HEK293T (cell line): ENCODE results near the gene ZDHHC14.

Source experiments
- CTBP1 ChIP-seq: fragments of 450-650 bp; IDR thresholded peaks from 2 replicates; pipeline ENCODE4 v1.6.1; 2016; ENCODE audit warnings: borderline replicate concordance
- ELF4 ChIP-seq: fragments of 450-650 bp; IDR thresholded peaks from 2 replicates; pipeline ENCODE4 v1.6.1; 2017; ENCODE audit warnings: antibody characterized with exemption
- FOXM1 ChIP-seq: fragments of 450-650 bp; IDR thresholded peaks from 2 replicates; pipeline ENCODE4 v1.6.1; 2017; ENCODE audit warnings: mild to moderate bottlenecking, borderline replicate concordance
- NFRKB ChIP-seq: fragments of 450-650 bp; IDR thresholded peaks from 2 replicates; pipeline ENCODE4 v1.6.1; 2016; ENCODE audit warnings: mild to moderate bottlenecking, moderate library complexity
- SP1 ChIP-seq: fragments of 450-650 bp; IDR thresholded peaks from 2 replicates; pipeline ENCODE4 v1.6.1; 2017
- SUZ12 ChIP-seq: fragments of 450-650 bp; IDR thresholded peaks from 2 replicates; pipeline ENCODE4 v1.6.1; 2016; ENCODE audit warnings: mild to moderate bottlenecking
- ZNF384 ChIP-seq: fragments of 450-650 bp; IDR thresholded peaks from 2 replicates; pipeline ENCODE4 v1.6.1; 2016
- TF ChIP-seq, protein P1 (sequence below): fragments of 450-650 bp; IDR thresholded peaks from 2 replicates; pipeline ENCODE4 v1.6.1; 2016

DNA sequence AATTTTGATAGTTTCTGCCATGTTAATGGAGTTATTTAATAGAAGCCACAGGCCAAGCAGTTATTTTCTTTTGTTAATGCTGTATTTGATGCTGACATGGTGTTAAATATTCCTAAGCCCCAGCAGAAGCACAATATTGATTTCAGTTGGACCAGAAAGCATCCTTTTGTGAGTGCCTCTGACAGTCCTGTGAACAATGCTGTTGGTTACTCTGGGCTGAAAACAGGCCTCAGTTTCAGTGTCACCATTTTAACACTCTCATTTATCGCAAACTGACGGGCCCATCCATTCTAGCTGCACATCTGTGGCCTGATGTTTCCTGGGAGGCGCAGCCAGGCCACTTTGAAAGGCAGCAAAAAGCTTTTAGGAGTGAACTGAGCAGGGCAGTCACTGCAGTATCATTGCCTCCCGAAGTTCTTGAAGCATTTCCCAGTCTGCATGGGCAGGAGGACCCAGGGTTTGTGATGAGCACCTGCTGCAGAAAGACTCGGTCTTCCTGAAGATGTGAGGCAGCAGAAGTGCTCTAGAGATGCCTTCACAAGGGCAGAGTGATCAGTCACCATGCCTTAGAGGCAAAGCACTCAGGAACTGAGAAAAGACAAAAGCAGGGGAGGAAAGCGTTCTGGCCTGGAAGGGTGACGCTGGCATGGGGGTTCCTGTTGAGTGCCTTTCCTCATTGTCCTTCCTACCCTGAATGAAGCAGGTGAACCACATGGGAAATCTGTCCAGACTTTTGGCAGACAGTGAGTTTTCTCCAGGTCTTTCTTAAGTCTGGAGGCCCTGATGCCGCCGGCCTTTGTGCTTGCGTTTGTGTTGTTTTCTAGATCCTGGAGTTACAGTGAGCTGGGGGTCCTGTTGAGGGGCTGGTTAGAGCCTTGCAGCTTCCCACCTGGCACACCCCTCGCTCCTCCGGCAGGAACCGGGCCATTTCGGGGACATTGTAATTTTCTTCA is 74.0 kb downstream of the ZDHHC14 start:
- no peak for TF ChIP-seq SP1
- no peak for TF ChIP-seq NFRKB
- TF ChIP-seq, protein P1, sequence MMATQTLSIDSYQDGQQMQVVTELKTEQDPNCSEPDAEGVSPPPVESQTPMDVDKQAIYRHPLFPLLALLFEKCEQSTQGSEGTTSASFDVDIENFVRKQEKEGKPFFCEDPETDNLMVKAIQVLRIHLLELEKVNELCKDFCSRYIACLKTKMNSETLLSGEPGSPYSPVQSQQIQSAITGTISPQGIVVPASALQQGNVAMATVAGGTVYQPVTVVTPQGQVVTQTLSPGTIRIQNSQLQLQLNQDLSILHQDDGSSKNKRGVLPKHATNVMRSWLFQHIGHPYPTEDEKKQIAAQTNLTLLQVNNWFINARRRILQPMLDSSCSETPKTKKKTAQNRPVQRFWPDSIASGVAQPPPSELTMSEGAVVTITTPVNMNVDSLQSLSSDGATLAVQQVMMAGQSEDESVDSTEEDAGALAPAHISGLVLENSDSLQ = no peak
- no peak for TF ChIP-seq FOXM1
- no peak for TF ChIP-seq ELF4
- no peak for TF ChIP-seq CTBP1
- TF ChIP-seq SUZ12 = no peak
- TF ChIP-seq ZNF384 = no peak
